ENCODE measurements around the gene PFDN6. TPM values are rescaled to one million over a fixed set of nuclear protein-coding genes. Genes with fewer than 3 reads are reported as not detected.
A peak's percentile ranks its signal among the peaks of the same experiment; 100 is the strongest.

Gene PFDN6
- total RNA-seq = 10 to 100 TPM; 37.9 to 50.1 (median 40.2) TPM
- long read RNA-seq, donor 1, partial matches to known transcripts = 0 of 3 reads
- long read RNA-seq, donor 1, other reads (novel, unspliced or antisense) = 1 of 3 reads
- long read RNA-seq, donor 2 = 0 reads

DNA sequence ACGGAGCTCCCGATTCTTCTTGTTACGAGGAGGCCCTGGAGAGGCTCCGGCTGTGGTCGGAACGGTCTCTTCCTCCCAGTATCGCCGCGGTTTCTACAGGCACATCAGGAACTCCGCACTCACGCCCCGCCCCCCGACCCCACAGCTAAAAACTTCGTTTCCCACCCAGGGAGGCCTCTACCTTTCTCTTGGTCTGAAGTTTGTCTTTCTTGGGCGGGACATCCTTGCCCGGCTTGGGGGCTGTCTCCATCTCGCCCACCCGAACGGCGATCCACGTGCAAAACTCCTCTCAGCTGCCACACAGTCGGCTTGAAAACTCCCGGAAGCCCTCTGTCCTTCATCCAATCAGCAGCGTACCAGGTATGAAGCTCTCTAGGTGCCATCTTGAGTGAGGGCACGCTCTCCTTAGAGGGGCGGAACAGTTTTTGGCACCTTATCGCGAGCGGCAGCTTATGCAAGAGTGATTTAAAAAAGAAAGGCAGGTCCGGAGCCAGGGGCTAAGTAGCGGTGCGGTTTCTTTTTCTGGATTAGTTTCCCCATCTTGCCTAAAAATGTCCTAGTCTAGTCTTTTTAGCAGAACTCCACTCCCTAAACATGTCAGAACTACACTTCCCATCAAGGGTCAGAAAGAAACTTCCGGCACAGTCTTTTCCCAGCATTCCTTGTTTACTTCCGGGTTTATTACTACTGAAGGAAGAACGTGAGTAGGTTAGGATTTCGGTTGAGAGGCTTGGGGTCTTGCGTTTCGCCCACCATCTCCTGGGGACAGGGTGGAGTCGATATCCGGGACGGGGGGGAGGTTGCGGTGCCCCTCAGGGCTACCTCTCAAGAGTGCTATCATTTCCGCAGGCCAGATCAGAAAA is at the start of gene PFDN6, which contains the start of gene WDR46:
TSS of gene PFDN6 (plus strand) at position 681 of the 863 bp plus-strand sequence. CDS start 256 bp downstream, outside the sequence.
TSS of gene WDR46 (minus strand) at position 319 of the 863 bp plus-strand sequence. CDS start at position 250, 69 bp downstream.
- intact Hi-C loops (cut with DNase I, micrococcal nuclease) = no loop called here
- Histone ChIP-seq H3K4me1 (ENCODE audit: low read depth) (peaks cover 18% of the 10 kb centered on the region), H3K36me3 (ENCODE audit: low read depth) (no peaks in the 10 kb centered on the region), H3K9me3 (no peaks in the 10 kb centered on the region), H3K4me3 (peak within 1 kb of the TSS; percentile 54)
- TF ChIP-seq, protein P1, sequence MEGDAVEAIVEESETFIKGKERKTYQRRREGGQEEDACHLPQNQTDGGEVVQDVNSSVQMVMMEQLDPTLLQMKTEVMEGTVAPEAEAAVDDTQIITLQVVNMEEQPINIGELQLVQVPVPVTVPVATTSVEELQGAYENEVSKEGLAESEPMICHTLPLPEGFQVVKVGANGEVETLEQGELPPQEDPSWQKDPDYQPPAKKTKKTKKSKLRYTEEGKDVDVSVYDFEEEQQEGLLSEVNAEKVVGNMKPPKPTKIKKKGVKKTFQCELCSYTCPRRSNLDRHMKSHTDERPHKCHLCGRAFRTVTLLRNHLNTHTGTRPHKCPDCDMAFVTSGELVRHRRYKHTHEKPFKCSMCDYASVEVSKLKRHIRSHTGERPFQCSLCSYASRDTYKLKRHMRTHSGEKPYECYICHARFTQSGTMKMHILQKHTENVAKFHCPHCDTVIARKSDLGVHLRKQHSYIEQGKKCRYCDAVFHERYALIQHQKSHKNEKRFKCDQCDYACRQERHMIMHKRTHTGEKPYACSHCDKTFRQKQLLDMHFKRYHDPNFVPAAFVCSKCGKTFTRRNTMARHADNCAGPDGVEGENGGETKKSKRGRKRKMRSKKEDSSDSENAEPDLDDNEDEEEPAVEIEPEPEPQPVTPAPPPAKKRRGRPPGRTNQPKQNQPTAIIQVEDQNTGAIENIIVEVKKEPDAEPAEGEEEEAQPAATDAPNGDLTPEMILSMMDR (IDR thresholded peaks at IDR 0.05) = peak; percentile 6
- ATAC-seq = peak; percentile 97
- peak; percentile 76 to 88 (median 78) for DNase-seq

DNA sequence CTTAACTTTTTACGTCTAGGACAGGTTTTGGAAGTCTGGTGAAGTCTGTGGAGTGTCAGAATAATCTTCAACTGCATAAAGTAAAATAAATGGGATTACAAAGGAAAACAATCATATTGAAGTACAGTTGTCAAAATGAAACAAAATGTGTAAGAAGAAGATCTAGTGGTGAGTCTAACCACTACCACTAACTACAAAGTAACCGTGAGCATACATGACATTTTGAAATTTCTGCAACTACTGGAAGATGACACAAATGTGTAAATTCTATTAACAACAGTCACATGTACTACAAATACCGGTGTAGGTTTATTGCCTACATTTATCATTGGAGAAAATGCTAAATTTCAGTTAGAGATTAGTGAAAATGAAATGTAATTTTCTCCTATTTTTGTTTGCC is 47.4 kb upstream of the PFDN6 start:
- Histone ChIP-seq H3K4me1 (ENCODE audit: low read depth) (no peaks in the 10 kb centered on the region), H3K4me3 (no peak overlapping the region), H3K9me3 (no peaks in the 10 kb centered on the region), H3K36me3 (ENCODE audit: low read depth) (no peaks in the 10 kb centered on the region)
- intact Hi-C loops (cut with DNase I, micrococcal nuclease) = loop anchor here (10.0 kb wide), 2 partner anchors 127 to 227 kb away; no protein-coding TSS in a partner anchor
- DNase-seq (no peak), ATAC-seq (no peak)
- TF ChIP-seq, protein P1 (IDR thresholded peaks at IDR 0.05) = no peak

DNA sequence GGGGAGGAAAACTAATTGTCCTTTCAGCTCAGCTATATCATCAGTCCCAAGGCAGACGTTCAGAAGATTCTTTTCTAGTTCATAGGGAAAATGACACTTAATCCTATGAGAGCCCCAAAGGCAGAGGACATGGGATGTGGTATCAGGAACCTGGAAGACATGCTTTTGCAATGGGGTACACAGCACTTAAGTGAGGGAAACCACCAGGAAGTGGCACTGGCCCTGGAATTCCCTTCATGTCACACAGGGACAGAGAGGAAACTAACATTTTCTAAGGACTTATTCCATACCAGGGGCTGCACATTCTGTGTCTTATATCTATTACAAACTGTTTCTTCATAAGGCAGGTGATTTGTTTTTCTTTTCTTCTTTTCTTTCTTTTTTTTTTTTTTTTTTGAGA is 45.9 kb upstream of the PFDN6 start:
- no peak overlapping the region for H3K4me3 ChIP-seq
- intact Hi-C loops (cut with DNase I, micrococcal nuclease) = loop anchor here (10.0 kb wide), 2 partner anchors 129 to 229 kb away; no protein-coding TSS in a partner anchor
- peaks cover under 1% of the 10 kb centered on the region for H3K4me1 ChIP-seq (ENCODE audit: low read depth)
- TF ChIP-seq, protein P1 (IDR thresholded peaks at IDR 0.05) = no peak
- no peaks in the 10 kb centered on the region for H3K9me3 ChIP-seq
- DNase-seq = no peak
- no peaks in the 10 kb centered on the region for H3K36me3 ChIP-seq (ENCODE audit: low read depth)
- ATAC-seq = no peak

DNA sequence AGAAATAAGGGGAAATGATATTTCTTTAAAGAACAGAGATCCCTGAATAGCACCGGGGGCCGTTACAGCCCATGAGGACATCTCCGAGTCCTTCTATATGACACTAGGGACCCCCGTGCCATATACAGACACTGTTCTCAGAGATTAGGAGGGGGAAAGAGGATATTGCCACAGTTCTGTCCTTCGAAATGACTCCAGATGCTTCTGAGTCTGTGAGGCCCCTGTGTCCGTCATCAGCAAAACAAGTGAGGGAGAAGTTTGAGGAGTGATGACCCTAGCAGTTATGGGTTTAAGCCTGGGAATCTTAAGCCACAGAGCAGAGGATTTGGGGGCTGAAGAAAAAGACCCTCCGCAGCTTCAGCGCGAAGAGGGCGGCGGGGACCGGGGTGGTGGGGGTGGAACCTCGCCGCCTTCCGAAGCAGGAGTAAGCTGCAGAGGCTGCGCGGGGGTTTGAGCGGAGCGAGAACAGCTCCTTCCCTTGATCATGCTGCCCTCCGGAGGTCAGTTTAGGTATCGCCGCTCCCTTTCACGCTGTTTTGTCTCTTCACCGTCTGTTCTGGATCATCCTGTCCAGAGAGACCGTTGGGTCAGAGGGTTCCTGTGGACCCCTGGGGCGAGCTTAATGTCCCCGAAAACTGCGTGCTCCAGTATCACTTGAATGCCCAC is 41.3 kb upstream of the PFDN6 start:
- intact Hi-C loops (cut with DNase I, micrococcal nuclease) = loop anchor here (5.0 to 10.0 kb wide), 3 partner anchors 131 to 233 kb away; no protein-coding TSS in a partner anchor
- peak; percentile 81 for ATAC-seq
- TF ChIP-seq, protein P1 (IDR thresholded peaks at IDR 0.05) = peak; percentile 95
- Histone ChIP-seq H3K36me3 (ENCODE audit: low read depth) (no peaks in the 10 kb centered on the region), H3K9me3 (no peaks in the 10 kb centered on the region), H3K4me1 (ENCODE audit: low read depth) (peaks cover 15% of the 10 kb centered on the region), H3K4me3 (no peak overlapping the region)
- DNase-seq = peak; percentile 92 to 94 (median 93)

DNA sequence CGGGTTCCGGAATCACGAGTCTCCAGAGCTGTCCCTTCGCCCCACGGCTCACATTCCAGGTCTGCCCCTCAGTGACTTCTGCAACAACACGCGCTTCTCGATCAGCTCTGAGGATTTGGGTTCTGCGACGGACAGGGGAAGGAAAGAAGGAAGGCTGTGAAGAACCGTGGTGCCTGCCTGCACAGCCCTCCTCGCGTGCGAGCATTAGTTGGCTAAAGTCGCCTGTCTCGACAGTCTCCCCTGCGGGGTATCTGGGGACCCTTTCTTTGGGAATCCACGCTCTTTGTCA is 40.8 kb upstream of the PFDN6 start:
- H3K9me3 ChIP-seq = no peaks in the 10 kb centered on the region
- intact Hi-C loops (cut with DNase I, micrococcal nuclease) = loop anchor here (5.0 to 10.0 kb wide), 3 partner anchors 131 to 234 kb away; no protein-coding TSS in a partner anchor
- ATAC-seq (peak; percentile 10), DNase-seq (no peak)
- H3K36me3 ChIP-seq (ENCODE audit: low read depth) = no peaks in the 10 kb centered on the region
- H3K4me3 ChIP-seq = no peak overlapping the region
- H3K4me1 ChIP-seq (ENCODE audit: low read depth) = peaks cover 15% of the 10 kb centered on the region
- TF ChIP-seq, protein P1 (IDR thresholded peaks at IDR 0.05) = peak; percentile 23
